NCI-H187 (cell line): Measurements from ENCODE around the gene C14orf180.

Source experiments
- DNase-seq, 2 experiments: peaks; one replicate each; lab custom pipeline; 2025; lab: John Stamatoyannopoulos, UW

The C14orf180 gene

DNA sequence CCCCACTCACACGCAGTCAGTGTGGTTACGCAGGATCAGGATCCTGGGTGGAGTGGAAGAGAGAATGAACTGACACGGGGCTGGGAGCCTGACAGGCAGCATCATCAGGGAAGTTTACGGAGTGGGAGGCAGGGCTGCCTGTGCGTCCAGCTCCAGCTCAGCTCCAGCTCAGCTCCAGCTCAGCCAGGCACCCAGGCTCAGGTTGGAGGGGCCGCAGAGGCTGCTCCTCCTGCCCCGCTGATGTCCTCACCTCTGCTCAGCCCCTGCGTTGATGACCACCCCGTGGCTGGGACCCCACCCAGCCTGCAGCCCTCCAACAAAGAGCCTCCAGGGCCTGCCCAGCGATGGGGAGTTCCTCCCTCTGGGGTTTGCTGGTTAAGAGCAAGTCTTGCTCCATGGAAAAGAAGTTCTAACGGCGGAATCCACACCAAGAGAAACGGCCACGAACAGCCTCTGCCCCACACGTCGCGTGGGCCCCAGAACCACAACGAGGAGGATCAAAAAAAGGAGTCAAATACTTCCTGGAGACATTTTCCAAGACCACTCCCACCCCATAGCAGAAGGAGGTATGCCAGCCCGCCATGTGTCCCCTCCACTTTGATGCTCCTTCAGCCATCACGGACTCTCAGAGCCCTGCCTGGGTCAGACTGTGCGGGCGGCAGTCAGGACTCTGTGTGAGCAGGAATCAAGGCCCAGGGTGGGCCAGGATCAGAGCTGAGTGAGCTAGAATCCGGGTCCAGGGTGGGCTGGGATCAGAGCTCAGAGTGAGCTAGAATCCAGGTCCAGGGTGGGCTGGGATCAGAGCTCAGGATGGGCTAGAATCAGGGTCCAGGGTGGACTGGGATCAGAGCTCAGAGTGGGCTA lies 17.7 kb upstream of the C14orf180 start:
- DNase-seq = no peak

- DNase-seq = no peak
Observed at GRCh38 chr14:104562606-104563005, 17.0 kb upstream of the C14orf180 start.

DNA sequence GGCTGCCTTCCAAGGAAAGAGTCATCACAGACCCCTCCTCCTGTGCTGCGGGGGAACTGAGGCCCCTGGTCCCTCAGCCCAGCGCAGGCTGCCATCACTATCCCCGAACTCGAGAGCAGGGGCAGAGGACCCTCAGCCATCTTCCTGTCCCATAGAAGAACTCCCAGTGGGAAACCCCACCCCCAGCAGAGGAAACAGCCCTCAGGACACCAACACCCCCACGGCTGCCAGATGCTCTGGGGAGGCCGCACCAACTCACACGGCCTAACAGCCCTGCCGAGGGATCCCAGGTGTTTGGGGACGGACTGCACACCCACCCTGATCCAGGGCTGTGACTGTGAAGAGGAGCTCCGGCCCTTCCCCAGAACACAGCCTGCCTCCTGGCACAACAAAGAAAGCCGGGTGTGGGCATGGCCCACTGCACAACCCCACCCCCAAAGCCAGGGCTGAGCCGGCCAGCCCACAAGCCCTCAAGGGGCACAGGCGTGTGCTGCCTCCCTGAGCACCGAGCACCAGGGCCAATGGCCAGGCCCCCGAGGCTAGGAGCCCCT lies 16.3 kb upstream of the C14orf180 start:
- no peak for DNase-seq

- peak; percentile 23 to 34 for DNase-seq
Observed at GRCh38 chr14:104563742-104564615, 15.6 kb upstream of the C14orf180 start.

- no peak for DNase-seq
Observed at GRCh38 chr14:104564744-104565679, 14.6 kb upstream of the C14orf180 start.

DNA sequence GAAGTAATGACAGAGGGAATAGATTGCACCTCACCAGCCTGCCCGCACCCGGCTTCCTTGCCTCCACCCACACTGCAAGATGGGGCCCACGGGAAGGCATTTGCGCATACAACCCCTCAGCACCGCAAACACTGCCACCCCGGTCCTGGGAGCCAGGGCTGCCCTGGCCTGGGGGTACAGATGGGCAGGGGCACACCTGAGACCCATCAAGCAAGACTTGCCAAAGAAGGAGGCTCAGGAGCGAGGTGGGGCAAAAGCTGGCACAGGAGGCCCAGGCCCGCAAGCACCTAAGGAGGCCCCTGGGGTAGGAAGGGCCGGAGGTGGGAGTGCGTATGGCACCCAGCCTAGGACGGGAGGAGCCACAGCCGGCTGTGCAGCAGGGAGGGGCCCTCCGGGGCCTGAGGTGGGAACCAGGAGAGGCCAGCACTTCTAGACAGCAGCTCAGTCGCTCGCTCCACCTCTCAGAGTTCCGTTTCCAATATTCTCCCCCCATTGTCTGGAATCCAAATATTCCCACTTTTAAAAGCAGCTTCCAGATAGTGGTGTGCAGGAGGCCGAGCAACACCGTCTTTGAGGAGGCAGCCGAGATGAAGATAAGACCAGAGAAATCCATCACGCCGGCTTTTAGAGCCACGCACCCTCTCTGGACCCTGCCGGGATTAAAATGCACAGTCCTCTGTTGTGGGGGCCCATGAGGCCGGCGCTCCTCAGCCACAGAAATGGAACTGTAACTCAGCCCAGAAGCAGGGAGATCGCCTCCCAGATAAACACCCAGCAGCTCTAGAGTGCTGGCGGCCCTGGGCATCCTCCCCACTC lies 12.2 kb upstream of the C14orf180 start:
- DNase-seq = no peak

DNA sequence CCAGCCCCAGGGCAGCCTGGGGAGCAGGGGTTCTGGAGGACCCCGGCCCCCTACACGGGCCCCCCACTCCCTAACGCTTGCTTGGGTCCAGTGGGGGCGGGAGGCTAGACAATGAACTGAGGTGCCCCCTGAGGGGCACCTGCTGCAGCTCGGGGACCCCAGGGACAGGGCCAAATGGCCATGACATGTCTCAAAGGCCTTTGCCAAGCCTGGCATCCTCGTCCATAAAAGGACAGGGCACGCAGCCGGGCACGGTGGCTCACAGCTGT lies 11.7 kb upstream of the C14orf180 start:
- DNase-seq = no peak

GRCh38 chr14:104568620-104569019 lies 10.9 kb upstream of the C14orf180 start:
- no peak for DNase-seq

- DNase-seq = no peak
Observed at GRCh38 chr14:104569435-104569834, 10.1 kb upstream of the C14orf180 start.

GRCh38 chr14:104571246-104571645 lies 8.3 kb upstream of the C14orf180 start:
- DNase-seq = no peak

GRCh38 chr14:104572024-104572626 lies 7.4 kb upstream of the C14orf180 start:
- no peak for DNase-seq

DNA sequence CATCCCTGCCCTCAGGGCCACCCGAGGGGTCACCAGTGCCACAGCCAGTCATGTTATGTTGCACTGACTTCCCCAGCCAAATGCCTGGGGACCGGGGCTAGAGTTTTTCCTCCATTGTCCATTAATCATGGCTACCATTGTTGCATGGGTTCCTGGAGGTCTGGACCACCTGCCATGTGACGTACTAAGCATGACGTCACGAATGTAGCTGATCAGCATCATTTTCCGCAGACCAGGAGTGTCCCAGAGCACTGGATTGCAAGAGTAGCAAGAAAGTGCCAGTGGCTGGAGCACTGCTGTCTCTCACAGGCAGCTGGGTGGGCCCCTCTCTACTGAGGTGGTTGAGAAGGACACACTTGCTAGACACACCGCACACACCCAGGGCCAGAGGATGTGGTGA lies 6.9 kb upstream of the C14orf180 start:
- no peak for DNase-seq

DNA sequence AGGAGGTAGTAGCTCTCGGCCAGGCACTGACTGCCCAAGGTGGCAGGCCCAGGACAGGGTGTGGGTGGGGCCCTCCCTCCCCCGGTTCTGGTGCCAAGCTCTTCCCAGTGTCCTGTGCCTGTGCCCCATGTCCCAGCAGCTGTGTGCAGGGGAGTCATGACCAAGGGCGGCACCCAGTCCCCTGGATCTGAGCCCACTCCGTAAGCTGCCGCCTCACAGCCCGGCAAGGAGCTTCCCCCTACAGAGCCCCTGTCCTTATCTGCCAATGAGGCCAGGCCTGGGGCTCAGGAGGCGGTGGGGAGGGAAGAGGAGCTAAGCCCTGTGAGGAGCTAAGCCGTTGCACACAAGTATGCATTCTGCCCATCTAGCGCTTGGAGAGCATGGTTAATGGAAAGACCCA lies 5.6 kb upstream of the C14orf180 start:
- DNase-seq = no peak

DNA sequence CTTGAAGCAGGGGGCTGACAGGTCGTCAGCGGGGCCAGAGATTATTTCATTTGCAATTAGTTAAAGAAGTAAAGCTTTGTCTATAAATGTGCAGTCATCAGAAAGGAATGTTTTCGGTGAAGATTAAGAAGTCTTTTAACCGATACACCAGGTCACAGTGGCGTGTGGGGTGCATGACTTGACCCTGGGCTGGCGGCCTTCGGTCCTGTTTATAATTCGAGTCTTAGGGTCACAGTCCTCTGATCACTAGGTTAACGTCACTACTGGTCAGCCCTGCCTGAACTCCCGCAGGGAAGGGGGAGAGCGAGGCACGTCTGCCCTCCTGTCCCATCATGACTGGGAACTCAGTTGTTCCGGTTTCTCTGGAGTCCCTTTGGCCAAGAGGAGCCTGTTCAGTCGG lies 5.0 kb upstream of the C14orf180 start:
- DNase-seq = no peak

DNA sequence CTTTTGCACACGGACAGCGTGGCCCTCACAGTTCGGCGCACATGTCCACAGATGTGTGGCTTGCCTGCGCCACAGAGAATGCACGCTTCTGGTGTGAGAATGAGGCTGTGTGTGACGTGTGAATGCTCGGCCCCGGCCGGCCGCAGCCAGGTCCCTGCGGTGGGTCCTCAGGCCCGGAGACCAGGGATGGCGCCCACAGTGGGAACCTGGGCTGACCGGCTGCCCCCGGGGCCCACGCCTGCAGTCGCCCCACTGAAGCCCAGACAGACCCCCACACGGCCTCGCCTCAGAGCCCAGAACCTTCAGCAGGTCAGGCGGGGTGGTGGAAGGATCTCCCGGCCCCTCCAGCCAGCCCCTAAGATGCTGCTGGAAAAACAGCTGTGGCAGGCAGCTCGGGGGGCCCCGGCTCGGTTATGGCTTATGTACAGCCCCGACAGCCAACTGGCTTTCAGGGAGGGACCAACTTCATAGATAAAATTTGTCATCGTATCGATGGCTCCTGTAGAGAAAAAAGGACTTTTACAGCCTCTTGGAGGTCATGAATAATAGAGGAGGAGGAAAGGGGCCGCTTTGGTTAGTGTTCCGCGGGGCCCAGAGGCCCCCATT lies 4.5 kb upstream of the C14orf180 start:
- no peak for DNase-seq

DNA sequence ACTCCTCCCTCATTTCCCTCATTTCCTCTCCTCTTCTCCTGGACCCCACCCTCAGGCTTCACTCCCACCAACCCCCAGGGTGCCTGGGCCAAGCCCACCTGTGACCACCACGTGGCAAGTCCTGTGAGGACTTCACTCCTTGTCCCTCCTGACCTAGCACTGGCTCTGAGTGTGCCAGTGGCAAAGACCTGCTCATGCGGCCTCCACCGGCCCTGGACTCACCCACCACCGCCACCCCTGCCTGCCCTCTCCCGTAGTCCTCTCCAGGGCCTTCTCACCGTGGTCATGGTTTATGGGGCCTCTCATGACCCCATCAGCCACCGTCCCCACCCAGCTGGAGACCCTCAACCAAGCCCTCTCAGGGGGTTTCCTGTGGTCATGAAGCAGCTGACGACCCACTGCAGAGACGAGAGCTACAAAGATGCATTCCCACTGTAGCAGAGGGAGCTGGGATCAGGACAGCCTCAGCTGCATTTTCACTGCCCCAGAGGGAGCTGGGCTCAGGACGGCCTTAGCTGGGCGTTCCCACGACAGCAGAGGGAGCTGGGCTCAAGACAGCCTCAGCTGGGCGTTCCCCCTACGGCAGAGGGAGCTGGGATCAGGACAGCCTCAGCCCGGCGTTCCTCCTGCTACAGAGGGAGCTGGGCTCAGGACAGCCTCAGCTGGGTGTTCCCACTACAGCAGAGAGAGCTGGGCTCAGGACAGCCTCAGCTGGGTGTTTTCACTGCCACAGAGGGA lies 3.2 kb upstream of the C14orf180 start:
- no peak for DNase-seq

DNA sequence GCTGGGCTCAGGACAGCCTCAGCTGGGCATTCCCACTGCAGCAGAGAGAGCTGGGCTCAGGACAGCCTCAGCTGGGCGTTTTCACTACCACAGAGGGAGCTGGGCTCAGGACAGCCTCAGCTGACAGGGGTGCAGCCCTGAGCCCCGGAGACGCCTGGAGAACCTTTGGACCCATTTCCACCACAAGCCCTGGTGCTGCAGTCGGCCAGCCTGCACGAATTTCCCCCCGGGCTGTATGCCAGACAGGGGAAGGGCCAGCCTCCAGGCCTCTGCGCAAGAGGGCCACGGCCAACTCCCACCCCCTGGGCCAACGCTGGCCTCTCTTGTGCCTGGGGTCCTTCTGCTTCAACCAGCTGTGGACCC lies 2.6 kb upstream of the C14orf180 start:
- DNase-seq = no peak

DNA sequence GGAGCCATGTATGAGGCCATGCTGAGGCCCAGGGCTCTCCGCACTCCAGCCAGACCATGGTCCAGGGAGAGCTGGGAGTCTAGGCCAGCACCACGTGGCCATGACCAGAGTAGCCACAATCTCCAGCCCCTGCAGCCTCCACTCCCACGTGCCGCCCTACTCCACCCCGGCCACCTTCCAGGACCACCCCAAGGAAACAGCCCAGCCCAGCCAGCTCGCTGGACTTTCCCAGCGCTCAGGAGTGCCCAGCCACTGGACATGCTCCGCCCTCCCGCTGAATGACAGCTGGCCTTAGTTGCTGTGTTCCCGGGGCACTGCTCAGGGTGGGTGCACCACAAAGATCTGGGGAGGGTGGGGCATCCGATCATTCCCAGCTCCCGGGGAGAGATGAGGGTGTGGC lies 2.1 kb upstream of the C14orf180 start:
- DNase-seq = no peak

DNA sequence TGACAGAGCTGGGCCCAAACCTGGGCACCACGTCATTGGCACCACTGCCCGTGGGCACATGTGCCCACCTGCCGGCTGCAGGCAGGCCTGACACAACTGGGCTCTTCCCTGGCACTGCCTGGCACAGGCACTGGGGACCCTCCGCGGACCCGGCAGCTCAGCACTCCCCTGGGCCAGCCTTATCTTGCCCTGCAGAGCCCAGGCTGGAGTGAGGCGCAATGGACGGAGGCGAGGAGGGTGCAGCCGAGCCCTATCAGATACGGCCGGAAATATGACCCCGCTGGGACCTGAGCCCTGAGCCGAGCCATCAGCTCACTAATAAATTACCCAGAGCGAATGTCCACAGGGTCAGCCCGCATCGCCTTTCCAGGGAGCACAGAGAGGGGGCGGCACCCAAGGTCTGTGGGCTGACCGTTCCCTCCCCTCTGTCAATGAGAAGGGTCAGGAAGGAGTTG lies 1.7 kb upstream of the C14orf180 start:
- no peak for DNase-seq
